ENCODE results near the gene MEMO1.

GRCh38 chr2:31919499-31919898 is 91.3 kb downstream of the MEMO1 start:
- TF ChIP-seq, protein P1, sequence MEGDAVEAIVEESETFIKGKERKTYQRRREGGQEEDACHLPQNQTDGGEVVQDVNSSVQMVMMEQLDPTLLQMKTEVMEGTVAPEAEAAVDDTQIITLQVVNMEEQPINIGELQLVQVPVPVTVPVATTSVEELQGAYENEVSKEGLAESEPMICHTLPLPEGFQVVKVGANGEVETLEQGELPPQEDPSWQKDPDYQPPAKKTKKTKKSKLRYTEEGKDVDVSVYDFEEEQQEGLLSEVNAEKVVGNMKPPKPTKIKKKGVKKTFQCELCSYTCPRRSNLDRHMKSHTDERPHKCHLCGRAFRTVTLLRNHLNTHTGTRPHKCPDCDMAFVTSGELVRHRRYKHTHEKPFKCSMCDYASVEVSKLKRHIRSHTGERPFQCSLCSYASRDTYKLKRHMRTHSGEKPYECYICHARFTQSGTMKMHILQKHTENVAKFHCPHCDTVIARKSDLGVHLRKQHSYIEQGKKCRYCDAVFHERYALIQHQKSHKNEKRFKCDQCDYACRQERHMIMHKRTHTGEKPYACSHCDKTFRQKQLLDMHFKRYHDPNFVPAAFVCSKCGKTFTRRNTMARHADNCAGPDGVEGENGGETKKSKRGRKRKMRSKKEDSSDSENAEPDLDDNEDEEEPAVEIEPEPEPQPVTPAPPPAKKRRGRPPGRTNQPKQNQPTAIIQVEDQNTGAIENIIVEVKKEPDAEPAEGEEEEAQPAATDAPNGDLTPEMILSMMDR (IDR thresholded peaks at IDR 0.05 in 2 of 3, conservative IDR thresholded peaks at IDR 0.05 in 1 of 3; ENCODE audit: borderline replicate concordance in 1 of 3, insufficient read depth in 1 of 3, low read depth in 2 of 3, low read length in 2 of 3), result no peak
- TF ChIP-seq EGR1 (IDR thresholded peaks at IDR 0.05; ENCODE audit: low read depth) (no peak), POLR2A (IDR thresholded peaks at IDR 0.05; ENCODE audit: borderline replicate concordance, extremely low read depth, insufficient read depth, insufficient read length) (no peak), POLR2AphosphoS5 (IDR thresholded peaks at IDR 0.05; ENCODE audit: low read depth, low read length) (no peak), JUND (IDR thresholded peaks at IDR 0.05) (no peak), EZH2phosphoT487 (IDR thresholded peaks at IDR 0.05; ENCODE audit: borderline replicate concordance) (no peak), SIN3A (IDR thresholded peaks at IDR 0.05; ENCODE audit: low read depth) (no peak), CEBPB (IDR thresholded peaks at IDR 0.05; ENCODE audit: low read depth) (no peak), SP1 (IDR thresholded peaks at IDR 0.05; ENCODE audit: low read depth) (no peak), EZH2 (IDR thresholded peaks at IDR 0.05) (no peak)
- TF ChIP-seq, protein P2, sequence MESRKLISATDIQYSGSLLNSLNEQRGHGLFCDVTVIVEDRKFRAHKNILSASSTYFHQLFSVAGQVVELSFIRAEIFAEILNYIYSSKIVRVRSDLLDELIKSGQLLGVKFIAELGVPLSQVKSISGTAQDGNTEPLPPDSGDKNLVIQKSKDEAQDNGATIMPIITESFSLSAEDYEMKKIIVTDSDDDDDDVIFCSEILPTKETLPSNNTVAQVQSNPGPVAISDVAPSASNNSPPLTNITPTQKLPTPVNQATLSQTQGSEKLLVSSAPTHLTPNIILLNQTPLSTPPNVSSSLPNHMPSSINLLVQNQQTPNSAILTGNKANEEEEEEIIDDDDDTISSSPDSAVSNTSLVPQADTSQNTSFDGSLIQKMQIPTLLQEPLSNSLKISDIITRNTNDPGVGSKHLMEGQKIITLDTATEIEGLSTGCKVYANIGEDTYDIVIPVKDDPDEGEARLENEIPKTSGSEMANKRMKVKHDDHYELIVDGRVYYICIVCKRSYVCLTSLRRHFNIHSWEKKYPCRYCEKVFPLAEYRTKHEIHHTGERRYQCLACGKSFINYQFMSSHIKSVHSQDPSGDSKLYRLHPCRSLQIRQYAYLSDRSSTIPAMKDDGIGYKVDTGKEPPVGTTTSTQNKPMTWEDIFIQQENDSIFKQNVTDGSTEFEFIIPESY (IDR thresholded peaks at IDR 0.05; ENCODE audit: extremely low read depth, insufficient replicate concordance, low read length), result no peak
- TF ChIP-seq, protein P3, sequence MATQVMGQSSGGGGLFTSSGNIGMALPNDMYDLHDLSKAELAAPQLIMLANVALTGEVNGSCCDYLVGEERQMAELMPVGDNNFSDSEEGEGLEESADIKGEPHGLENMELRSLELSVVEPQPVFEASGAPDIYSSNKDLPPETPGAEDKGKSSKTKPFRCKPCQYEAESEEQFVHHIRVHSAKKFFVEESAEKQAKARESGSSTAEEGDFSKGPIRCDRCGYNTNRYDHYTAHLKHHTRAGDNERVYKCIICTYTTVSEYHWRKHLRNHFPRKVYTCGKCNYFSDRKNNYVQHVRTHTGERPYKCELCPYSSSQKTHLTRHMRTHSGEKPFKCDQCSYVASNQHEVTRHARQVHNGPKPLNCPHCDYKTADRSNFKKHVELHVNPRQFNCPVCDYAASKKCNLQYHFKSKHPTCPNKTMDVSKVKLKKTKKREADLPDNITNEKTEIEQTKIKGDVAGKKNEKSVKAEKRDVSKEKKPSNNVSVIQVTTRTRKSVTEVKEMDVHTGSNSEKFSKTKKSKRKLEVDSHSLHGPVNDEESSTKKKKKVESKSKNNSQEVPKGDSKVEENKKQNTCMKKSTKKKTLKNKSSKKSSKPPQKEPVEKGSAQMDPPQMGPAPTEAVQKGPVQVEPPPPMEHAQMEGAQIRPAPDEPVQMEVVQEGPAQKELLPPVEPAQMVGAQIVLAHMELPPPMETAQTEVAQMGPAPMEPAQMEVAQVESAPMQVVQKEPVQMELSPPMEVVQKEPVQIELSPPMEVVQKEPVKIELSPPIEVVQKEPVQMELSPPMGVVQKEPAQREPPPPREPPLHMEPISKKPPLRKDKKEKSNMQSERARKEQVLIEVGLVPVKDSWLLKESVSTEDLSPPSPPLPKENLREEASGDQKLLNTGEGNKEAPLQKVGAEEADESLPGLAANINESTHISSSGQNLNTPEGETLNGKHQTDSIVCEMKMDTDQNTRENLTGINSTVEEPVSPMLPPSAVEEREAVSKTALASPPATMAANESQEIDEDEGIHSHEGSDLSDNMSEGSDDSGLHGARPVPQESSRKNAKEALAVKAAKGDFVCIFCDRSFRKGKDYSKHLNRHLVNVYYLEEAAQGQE (IDR thresholded peaks at IDR 0.05; ENCODE audit: low read depth), result no peak

Data from HCT116 (cell line).